Transverse colon (tissue), 3 donors: ENCODE data around the gene INAFM2.

Source experiments
- POLR2A ChIP-seq: fragments of 450-650 bp; IDR thresholded peaks from one replicate; pipeline ENCODE4 v1.6.1; 2016; ENCODE audit warnings: antibody characterized with exemption, mild to moderate bottlenecking, moderate library complexity
- TF ChIP-seq, protein P1 (sequence below), 5 experiments: fragments of 200-600 bp in 3 of 5; fragments of 450-650 bp in 2 of 5; sonication (generic) in 3 of 5; IDR thresholded peaks; 1 replicate in 2 of 5; 2 replicates in 3 of 5; pipeline ENCODE4 v1.5.1; 2016 to 2017; ENCODE audit warnings: antibody characterized with exemption in 5 of 5, inconsistent platforms in 3 of 5, mild to moderate bottlenecking in 2 of 5, moderate library complexity in 1 of 5

DNA sequence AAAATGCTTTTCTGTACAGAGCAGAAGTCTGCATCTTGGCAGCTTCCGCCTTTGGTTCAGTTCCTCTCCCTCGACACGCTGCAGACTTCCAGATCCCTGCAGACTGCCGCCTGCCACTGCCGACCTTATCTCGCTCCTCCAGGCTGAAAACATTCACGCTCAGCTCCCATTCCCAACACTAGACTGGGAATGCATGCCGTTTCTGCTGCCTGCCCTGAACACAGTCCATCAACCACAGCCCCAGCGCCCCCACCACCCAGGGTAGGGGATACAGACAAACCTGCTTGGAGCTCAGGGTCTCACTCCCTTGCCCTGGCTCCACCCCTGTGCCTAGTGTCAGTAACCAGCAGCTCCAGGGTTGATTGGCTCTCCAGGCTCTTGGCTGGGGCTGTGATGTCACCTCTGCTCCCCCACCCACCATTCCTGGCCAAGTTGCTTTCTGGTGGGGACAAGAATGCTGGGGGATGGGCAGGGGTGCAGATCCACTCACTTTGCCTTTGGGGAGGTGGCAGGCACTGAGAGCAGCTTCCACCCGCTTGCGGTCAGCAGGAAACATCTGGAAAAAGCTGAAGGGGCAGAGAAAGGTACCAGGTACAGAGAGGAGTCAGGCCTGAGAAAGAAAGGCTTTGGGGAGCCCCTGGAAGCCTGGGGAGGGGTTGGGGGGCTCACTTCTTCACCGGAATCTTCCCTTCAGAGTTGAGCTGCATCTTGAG lies 21.9 kb upstream of the INAFM2 start:
- TF ChIP-seq, protein P1, sequence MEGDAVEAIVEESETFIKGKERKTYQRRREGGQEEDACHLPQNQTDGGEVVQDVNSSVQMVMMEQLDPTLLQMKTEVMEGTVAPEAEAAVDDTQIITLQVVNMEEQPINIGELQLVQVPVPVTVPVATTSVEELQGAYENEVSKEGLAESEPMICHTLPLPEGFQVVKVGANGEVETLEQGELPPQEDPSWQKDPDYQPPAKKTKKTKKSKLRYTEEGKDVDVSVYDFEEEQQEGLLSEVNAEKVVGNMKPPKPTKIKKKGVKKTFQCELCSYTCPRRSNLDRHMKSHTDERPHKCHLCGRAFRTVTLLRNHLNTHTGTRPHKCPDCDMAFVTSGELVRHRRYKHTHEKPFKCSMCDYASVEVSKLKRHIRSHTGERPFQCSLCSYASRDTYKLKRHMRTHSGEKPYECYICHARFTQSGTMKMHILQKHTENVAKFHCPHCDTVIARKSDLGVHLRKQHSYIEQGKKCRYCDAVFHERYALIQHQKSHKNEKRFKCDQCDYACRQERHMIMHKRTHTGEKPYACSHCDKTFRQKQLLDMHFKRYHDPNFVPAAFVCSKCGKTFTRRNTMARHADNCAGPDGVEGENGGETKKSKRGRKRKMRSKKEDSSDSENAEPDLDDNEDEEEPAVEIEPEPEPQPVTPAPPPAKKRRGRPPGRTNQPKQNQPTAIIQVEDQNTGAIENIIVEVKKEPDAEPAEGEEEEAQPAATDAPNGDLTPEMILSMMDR (IDR thresholded peaks at IDR 0.05): no peak
- TF ChIP-seq POLR2A: no peak
